Measurements from ENCODE around the gene LIMS3.
"Not testable (repeated sequence)": the region's sequence is repeated elsewhere in the genome, so short reads cannot be mapped to it uniquely, and the experiment has no call there.

The LIMS3 gene

DNA sequence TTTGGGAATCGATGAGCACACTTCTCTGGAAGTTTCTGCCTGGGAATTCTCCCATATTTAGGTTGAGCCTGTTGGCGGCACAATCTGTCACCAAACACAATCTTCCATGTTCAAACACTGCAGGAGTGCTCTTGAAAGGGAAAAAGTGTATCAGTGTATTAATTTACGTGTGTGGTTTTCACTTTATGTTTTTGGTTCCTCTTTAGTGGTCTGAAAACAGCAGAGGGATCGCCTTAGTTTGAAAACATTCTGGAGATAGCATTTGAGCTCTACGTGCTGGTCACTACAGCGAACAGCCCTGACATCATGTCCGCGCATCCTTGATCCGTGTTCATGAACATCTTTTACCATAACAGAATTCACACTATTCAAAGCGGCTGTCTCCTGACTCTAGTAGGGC is 73.2 kb downstream of the LIMS3 start:
- not testable (repeated sequence) for H3K9ac ChIP-seq (ENCODE audit: low read length in 2 of 2); H3K27ac ChIP-seq (ENCODE audit: low read length); H3K27me3 ChIP-seq (ENCODE audit: control insufficient read depth in 1 of 2, insufficient read depth in 2 of 2, low read length in 2 of 2); H3K4me3 ChIP-seq (ENCODE audit: low read length in 2 of 2); H3K9me3 ChIP-seq (ENCODE audit: control insufficient read depth in 2 of 2, low read length in 2 of 2); H3K4me1 ChIP-seq (ENCODE audit: control insufficient read depth, insufficient read depth, low read length); H3K36me3 ChIP-seq (ENCODE audit: control insufficient read depth in 2 of 2, insufficient read depth in 2 of 2, low read length in 2 of 2)

Data from stomach smooth muscle (tissue), 2 donors.